Fibroblast of lung (primary cell): ENCODE data around the gene RND3.

Source experiments
- EZH2 ChIP-seq: IDR thresholded peaks from 2 replicates; pipeline ENCODE4 v1.5.1; 2012; ENCODE audit warnings: low read length, control low read depth, mild to moderate bottlenecking; ENCODE audit errors: missing control alignments
- TF ChIP-seq, protein P1 (sequence below), 2 donors: IDR thresholded peaks in 1 of 2; conservative IDR thresholded peaks in 1 of 2; 1 replicate in 1 of 2; 2 replicates in 1 of 2; pipeline ENCODE4 v1.5.1; 2011 to 2012; ENCODE audit warnings: low read length in 2 of 2, control low read depth in 1 of 2, inconsistent platforms in 1 of 2, low read depth in 1 of 2, mild to moderate bottlenecking in 1 of 2

DNA sequence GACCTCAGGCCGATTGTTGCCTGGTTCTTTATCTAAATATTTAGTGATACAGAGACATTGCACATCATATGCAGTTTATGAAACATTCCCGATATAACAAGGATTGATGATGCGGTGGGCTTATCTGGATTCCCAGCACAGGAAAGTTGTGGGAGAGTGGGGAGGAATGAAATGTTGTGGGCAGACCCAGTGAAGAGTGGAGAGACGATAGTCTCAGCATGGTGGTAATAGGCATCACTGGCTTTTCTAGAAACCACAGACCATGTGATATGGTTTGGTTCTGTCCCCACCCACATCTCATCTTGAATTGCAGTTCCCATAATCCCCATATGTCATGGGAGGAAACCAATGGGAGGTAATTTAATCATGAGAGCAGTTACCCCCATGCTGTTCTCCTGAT, 34.8 kb upstream of the RND3 start:
- TF ChIP-seq, protein P1, sequence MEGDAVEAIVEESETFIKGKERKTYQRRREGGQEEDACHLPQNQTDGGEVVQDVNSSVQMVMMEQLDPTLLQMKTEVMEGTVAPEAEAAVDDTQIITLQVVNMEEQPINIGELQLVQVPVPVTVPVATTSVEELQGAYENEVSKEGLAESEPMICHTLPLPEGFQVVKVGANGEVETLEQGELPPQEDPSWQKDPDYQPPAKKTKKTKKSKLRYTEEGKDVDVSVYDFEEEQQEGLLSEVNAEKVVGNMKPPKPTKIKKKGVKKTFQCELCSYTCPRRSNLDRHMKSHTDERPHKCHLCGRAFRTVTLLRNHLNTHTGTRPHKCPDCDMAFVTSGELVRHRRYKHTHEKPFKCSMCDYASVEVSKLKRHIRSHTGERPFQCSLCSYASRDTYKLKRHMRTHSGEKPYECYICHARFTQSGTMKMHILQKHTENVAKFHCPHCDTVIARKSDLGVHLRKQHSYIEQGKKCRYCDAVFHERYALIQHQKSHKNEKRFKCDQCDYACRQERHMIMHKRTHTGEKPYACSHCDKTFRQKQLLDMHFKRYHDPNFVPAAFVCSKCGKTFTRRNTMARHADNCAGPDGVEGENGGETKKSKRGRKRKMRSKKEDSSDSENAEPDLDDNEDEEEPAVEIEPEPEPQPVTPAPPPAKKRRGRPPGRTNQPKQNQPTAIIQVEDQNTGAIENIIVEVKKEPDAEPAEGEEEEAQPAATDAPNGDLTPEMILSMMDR (conservative IDR thresholded peaks at IDR 0.05 in 1 of 2, IDR thresholded peaks at IDR 0.05 in 1 of 2; ENCODE audit: low read depth in 1 of 2, low read length in 2 of 2), result no peak
- TF ChIP-seq EZH2, result no peak
